ENCODE results near the gene YIPF5.

Gene YIPF5

DNA sequence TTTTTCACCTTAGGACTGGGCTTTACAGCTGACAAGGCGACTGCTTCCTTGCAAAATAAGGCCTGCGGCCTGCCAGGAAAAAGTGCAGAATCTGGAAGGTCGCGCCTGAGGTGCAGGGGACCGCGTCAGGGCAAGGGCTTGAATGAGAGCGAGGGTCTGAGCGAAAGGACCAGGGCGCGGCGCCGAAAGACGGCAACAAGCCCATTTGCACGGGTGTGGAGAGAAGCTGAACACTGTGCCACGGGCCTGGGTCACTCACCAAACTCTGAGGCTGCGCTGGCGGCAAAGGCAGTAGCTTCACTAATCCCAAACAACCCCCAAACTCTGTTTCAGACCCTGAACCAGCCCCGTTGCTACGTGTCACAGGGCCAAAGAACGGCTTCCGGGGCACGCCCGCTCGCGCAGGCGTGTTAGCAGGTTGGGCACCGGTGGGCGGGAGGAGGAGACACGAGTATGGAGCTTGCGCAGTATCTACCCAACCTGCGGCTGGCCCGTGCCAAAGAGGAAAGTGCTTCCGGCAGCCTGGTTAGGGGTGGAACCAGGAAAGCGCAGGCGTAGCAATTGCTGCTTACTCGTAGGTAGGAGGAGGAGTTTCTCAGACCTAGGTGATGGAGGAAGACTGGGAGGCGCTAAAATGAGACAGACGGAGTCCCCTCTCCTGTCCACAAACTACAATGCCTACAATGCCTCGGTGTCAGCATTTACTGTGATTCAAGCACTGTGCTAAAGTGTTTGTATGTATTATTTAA, at the start of gene YIPF5, which contains the start of gene KCTD16:
YIPF5 (minus strand) TSS at position 384 of the 749 bp plus-strand sequence. CDS start 704 bp downstream, outside the sequence.
KCTD16 (plus strand) TSS at position 598 of the 749 bp plus-strand sequence.
- peak; percentile 97 for DNase-seq (ENCODE audit: low spot score)

DNA sequence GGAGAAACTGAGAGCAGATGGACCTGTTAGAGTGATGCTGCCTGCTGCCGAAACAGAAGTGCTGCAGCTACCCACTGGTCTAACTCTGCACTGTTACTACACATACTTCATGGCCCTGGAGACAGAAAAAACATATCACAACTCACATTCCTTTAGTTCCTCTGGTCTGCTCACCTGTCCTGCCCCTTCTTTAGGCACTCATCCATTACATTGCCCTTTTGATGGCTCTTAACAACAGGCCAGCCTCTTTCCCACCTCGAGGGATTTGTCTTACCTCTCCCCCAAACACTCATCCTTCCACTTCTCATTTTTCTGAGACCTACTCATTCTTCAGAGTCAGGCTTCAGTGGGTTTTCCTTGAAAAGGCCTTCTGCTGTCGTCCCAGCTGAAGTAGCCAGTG, 49.4 kb upstream of the YIPF5 start:
- DNase-seq (ENCODE audit: low spot score), result no peak

DNA sequence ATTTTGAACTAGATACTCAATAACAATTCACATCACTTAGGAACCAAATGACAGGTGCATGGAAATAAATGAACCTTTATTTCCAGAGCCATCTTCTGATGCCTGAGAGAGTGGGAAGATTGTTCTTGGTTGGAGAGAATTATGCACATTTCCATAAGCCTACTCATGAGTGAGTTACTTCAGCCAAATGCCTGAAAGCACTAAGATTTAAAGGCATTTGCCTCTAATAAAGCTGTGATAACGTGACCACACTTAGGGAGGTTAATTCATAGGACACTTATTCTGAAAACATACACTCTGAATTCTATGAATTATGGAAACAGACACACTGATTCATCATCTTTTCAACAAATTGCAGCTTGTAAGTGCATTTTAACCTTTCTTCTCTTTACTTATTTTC, 40.2 kb upstream of the YIPF5 start:
- DNase-seq (ENCODE audit: low spot score), result no peak

DNA sequence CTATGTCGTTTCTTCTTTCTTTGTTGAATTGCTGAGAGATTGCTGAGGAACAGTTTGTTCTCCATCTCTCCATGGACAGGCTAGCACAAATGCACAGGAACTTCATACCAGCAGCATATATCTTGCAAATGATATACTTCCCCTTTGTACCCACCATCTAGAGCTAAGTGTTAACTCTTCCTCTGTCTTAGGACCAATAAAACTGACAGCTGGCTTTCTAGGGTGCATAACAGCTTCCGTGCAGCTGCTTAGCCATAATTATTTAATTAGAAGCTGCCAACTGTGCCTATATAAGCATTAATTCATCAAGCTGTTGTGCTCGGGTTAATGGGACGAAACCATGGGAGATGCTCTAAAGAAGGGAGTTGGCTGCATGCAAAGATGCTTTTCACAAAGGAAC, 38.9 kb upstream of the YIPF5 start:
- DNase-seq (ENCODE audit: low spot score), result no peak

DNA sequence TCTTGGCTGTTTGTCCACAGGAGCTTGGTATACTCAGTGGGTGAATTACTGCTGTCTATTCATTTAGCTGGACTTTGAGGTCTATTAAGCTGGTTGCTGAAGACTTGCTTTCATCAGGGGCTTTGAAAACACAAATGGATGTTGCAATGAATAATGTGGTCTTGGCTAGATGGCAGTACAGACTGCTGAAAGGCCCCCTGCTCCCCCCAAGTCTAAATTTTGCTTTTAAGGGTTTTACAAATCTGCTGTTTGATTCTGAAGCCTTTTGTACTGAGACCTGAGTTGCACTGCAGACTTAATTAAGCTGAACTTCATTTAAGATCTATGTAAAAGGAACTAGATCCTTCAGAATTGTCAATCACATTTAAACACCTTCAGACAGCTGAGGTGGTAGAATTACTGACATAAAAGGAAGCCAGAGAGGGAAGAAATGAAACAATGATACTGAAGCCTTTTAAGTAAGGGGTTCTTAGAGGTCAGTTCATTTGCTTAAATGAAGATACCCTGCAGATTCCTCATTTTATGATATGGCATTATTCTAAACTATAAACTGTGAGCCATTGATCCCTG, 37.5 kb upstream of the YIPF5 start:
- DNase-seq (ENCODE audit: low spot score), result no peak

DNA sequence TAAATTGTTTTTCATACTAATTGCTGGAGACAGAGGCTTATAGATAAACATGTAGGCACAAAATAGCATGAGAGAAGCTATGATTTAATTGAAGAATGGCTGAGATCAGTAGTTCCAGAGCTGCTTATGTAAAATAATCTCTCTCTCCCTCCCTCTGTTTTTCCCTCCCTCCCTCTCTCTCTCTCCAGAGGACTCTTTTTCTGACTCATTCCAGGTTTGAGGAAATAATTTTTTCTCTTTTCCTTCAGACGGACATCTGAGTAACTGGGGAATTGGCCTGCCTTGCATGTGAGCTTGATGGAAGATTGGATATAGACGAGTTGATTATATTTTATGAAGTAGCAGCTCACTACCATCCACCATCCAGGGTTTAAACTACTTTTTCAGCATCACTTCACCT, 35.7 kb upstream of the YIPF5 start:
- DNase-seq (ENCODE audit: low spot score), result no peak

DNA sequence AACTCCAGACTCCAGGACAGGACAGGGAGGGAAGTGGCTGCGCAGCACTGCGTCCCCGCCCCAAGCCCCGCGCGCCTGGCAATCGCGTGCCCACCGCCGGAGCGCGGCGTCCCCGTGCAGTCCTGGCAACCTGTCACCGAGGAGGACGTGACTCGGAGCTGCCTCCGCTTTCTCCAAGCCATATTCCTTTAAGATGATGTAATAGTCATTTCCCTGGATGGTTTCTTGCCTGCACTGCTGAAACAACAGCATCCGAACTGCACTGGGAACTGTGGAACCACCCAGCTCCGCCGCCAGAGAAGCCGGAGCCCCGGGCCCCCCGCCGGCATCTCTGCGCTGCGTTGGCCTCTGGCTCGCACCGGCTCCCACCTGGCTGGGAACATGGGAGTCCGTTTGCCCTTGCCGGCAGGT, 34.7 kb upstream of the YIPF5 start:
- peak; percentile 47 for DNase-seq (ENCODE audit: low spot score)

DNA sequence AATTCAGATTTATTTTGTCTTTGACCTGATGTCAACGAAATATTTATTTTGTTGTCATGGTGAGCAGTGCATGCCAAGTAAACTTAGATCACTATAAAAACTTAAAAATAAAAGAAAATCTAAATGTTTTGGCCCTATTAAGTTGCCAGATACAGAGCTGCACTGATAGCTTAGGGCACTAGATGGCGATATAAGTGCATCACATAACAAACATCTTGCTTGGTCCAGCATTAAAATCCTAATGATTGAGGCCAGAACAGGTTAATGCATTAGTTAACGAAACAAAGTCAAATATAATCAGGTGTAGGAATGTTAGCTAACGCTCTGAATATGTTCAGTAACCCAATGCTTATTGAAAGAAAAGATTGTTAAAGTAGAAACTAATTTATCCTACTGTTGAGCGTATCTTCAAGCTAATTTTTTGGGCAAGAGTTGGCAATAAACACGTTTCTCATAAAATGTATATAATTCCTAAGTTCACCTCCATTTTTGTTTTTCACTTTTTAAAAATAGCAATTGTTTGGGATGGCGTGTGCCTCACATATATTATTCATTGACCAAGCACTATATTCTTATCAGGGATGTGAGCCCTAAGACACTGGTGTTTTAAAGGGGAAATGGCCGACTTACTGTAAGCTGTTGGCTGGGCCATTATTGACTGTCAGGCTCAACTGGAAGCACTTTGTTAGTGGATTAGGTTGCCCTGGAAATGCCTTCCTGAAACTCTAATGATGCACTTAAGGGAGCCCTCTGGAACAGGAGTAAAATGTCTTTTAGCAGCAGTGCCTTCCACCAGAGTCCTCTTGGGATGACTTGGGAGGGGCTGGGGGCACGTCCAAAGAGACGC, 33.5 kb upstream of the YIPF5 start:
- peak; percentile 48 for DNase-seq (ENCODE audit: low spot score)

DNA sequence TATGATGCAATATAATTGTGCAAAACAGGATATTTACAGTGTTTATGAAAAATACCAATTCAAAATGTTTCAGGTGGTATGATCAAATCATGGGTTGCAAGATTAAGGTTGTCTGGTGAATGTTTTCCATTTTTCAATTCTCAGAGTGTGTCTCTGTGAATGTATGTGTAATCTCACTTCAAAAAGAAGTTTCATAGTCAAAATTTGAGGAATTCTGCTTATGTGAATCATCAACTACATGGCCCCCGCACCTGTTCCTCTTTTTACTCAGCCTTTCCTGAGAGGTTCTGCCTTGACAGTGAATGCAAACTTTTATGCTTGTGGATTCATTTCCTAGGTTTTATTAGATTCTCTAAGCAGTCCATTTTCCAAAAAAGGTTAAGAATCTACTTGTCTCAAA, 32.3 kb upstream of the YIPF5 start:
- DNase-seq (ENCODE audit: low spot score), result no peak

DNA sequence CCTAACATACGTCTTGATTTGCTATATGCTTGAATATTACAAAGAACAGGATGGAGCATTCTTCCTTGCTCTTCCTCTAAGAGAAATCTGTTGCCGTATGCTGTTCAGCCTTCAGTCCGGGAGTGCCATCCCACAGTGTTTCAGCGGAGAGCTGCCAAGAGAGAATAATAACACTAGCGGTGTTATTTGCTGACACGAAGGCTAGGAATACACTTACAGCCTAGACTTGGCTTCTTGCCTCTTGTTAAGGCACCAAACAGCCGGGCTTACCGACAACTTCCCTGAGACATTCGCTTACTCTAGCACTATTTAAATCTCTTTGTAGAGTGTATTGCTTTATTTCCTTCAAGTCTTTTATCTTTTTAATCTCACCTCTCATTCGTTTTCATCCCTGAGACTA, 31.6 kb upstream of the YIPF5 start:
- DNase-seq (ENCODE audit: low spot score), result no peak

DNA sequence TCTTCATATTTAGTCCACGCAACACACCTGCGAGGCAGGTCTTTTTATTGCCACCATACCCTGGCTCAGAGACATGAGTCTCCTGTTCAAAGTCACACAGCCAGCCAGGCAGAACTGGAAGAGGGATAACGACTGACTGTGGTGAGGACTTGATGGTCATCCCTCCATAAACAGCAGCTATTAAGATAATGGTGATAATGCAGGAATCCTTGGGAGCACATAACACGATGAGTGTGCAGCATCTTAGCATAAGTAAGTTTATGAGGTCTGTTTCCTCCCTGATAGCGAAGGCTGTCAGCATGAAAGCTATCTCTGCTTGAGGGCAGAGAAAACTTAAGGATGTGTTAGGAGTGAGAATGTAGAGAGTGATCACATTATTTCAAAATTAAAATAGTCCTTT, 31.1 kb upstream of the YIPF5 start:
- DNase-seq (ENCODE audit: low spot score), result no peak

DNA sequence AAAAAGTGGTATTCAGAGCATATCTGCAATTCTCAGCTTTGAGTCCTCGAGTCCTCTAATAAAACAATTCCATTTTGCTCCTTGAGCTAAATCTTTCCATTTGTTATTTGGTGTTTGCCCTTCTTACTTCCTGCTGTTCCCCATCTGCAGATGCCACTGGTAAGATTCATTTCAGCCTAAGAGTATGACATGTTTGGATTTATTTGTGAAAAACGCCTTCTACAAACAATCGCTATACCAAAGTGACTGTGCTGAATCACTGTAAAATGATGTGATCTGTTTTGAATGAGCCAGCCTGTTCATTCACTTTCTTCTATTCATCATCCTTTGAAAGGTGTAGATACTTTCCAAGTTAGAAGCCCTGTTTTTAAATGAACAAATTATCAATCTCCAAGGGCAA, 27.9 kb upstream of the YIPF5 start:
- DNase-seq (ENCODE audit: low spot score), result peak; percentile 14

DNA sequence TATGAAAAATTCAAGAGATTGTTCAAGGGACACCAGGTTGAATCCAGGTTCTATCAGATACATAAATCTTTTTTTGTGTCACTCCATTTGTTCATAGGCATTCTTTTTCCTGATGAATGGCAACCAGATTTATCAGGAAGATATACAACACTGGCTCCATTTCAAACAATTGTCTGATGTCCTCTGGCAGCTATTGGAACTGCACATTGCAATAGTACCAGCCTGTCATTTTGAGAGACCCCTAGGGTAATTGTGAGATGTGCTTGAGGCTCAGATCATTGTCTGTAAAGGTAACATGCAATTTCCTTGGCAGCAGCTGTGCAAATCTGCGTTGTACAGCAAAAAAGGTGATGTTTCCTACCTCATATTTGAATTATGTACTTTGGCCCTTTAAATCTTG, 26.2 kb upstream of the YIPF5 start:
- DNase-seq (ENCODE audit: low spot score), result no peak

DNA sequence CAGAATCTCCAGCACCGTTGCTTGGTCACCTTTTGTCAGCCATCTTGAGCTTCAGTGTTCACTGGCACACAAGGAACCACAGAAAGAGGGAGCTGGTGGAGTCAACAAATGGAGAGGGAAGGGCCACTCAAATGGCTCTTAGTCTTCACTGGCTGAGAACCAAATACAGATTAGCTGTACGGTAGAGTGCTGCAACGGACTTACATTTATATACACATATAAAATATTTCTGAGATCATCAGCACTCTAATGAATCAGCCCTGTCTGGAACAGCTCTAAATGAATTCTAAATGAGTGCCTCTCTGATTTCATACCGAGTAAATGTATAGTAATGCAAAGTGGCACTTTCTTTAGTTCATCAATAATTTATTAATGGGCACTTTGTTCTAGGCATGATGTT, 25.0 kb upstream of the YIPF5 start:
- DNase-seq (ENCODE audit: low spot score), result no peak

DNA sequence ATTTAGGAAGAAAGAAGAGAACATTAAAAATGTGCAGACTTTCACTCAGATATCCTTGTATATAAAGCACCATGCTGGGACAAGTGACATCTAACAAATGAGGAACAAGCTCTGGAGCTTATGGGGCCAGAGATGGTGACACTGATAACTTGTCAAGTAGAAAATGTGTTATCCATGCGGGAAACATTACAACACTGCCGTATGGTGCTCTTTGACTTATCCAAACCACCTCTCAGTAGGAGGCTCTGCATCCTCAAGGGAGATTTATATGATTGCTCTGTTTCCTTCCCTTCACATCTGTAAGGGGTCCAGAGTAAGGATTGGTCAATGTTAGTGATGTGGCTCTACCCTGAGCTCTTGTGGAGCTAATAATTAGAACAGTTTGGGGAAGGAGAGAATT, 23.7 kb upstream of the YIPF5 start:
- no peak for DNase-seq (ENCODE audit: low spot score)

DNA sequence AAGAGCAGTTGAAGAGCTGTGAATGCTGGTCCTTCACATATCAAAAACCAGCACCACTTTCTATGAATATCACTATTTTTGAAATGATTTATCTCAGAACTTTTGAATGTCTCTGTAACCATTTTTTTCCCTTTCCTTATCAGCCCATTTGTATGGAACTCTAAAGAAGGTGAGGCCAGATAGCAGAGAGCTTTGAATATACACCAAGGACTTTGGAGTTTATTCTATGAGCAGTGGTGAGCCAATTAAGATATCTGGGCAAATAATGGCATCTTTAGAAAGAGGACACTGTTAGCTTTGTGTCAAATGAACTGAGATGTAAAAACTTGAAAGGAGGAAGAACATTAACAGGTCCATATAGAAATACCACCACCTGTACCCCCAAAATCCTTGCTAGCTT, 22.2 kb upstream of the YIPF5 start:
- DNase-seq (ENCODE audit: low spot score), result no peak

DNA sequence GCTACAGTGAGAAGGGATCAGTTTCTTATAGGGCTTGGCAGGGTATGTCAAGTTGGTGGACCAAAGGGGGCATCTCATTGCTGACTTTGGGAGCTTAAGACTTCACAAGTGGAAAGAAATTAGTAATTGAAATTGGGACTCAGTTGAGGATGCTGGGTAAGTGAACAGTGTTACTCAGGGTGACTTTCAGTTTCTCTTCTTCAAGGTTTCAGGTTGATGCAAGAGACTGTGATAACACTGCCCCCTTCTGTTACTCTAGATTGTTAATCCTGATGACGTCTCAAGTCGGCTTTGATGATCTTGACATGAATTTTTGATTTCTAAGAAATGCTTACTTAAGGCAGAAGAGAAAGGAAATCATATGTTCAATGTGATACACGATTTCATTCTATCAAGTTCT, 21.5 kb upstream of the YIPF5 start:
- DNase-seq (ENCODE audit: low spot score), result peak; percentile 46

DNA sequence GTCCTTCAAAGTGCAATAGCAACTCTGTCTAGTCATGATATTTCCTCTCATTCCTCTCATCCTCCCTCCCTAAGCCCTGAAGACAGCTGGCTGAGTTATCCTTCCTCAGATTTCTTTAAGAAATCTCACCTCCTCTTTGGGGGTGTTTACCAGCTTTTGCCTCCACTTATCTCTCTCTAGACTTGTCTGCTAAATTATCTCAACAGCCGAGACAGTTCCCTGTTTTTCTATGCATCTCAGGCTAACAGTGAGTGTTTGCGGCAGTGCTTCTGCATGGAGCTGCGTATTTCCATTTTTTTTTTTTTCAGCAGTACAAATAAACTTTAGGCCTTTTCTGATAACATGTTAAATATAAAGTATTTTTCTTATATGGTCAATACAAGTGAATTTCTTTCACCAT, 21.1 kb upstream of the YIPF5 start:
- DNase-seq (ENCODE audit: low spot score), result no peak

DNA sequence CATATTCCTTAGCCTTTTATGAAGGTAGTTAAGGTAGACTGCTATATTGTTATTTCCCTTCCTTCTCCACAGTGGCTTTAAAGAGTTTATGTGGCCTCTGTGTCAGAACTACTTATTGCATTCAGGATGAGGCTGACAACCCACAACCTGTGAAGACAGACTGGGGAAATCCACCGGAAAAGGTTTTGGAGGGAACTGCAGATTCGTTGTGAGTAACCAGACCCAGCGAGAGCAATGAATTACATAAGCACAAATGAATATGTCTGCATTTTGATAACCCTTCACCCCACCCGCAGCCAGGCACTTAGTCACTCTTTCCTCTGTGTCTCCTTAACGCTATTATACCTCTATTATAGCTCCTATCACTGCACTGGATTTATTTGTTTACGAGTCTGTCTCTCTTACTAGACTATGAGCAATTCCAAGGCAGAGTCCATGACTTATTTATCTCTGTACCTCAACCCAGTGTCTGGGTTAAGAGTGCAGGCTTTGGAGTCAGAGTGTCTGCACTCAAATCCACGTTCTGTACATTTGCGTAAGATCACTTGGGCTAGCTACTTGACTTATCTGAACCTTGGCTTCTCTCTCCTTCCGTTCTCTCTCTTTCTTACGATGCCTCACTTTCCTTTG, 19.5 kb upstream of the YIPF5 start:
- no peak for DNase-seq (ENCODE audit: low spot score)

DNA sequence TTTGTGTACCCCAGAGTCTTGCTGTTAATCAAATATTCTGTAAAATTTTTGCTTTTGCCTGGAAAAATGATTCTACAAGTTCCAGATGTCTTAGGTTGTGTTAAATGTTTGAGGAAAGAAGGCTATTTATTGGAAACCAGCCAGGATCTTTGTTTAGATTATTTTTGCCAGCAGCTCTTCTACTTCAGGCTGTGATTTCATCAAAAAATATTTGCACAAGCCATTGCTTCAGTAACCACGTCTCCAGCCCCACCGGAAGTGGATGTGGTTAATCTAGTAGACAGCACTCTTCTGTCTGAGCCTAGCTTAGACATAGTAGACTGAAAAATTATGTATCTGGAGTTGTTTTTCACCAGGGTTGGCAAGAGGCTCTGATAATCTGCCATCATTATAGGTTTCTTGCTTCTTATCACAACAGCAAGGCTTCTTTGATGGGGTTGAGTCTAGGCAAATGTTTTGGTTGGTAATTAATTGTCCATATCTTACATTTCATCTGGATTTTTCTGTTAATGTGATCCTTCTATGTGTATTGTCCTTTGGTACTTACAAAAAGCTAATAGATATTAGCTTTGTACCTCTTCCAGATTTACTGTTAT, 17.3 kb upstream of the YIPF5 start:
- DNase-seq (ENCODE audit: low spot score), result peak; percentile 63

DNA sequence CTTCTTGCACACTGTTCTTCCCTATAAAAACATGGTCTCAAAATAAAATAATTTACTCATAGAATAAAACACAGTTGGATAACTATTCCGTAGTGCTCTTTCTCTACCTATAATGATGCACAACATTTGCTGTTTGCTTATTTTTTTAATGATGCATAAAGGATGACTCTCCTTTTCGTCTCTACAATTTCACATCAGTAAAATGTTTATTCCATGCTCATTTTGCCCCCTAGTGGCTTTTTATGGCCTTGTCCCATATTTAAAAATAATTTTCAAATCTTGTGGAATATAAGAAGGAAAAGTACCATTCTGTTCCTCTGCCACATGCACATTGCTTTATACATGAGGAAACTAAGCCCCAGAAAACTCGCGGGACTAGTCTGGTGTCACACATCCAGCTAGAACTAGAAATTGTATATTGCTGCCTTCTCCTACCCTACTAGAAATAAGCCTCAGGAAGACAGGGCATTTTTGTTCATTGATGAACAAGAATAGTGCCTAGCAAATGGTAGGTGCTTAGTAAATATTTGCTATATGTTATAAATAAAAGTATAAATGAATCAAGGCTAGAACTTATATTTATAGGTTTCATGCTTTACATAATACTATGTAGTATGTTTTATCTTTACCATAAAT, 12.9 kb upstream of the YIPF5 start:
- DNase-seq (ENCODE audit: low spot score), result peak; percentile 29

DNA sequence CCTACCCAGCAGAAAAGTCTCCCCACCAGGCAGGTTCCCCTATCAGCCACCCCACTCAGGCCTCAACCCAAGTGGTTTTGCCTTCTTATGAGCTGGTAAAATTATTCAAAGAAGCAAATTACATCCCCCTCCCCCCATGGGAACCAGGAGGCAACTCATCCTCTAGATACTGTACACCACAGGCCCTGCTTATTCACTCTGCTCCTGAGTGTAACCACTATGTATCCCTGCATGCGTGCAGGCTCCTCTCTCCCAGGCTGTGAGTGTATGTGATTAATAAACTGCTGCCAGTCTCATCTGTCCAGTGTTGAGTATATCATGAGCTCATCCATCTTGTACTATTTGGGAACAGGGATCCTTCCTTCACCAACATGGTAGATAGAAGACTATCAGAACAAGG, 8.8 kb upstream of the YIPF5 start:
- DNase-seq (ENCODE audit: low spot score), result no peak

Data from AG08396 (cell line).